Renal pelvis (tissue), 4 donors: ENCODE results near the gene PDCD7. TPM values are rescaled to one million over a fixed set of nuclear protein-coding genes. Genes with fewer than 3 reads are reported as not detected.
"Not testable (repeated sequence)": the region's sequence is repeated elsewhere in the genome, so short reads cannot be mapped to it uniquely, and the experiment has no call there.

ENCODE experiments used
- DNase-seq: peaks from one replicate; pipeline ENCODE4 v3.0.0-alpha.2; 2013
- polyA plus RNA-seq, 3 donors: library from polyadenylated mRNA; unstranded; fragments of 120-200 nt; gene quantifications; one replicate each; pipeline ENCODE4 v1.2.1, GENCODE V29; 2013; ENCODE audit not compliant: insufficient read length in 3 of 3

PDCD7 gene
- polyA plus RNA-seq, 3 donors: 28.4 to 35.4 (median 28.6) TPM

DNA sequence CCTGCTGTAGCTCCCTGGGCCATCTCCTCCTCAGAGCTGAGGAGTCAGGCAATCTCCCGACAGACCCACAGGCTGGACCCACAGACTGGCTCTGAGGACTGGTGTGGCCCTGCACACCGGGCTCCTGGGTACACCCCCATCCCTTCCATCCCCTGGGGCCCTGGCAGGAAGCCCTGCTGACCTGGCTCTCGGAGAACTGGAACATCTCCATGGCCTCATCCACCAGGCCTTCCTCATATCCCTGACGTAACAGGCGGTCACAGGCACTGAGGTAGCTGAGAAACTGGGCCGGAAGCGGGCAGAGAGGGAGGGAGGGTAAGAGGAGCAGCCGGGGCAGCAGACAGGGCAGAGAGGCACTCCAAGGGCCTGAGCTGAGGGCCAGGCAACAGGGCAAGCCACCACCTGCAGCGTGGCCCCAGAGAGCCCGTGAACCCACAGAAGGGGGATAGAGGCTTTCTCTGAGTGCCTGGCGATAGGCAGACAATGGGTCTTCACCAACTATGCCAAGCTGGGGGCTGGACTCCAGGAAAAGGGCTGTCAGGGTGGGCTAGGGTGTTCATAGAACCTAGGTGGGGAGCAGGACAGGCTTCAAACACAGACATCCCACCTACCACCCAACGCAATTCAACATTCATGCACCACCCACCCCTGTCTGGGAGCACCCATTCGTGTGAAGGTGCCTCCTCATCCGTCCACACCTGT lies 39.2 kb downstream of the PDCD7 start:
- no peak for DNase-seq

GRCh38 chr15:65093793-65094170 lies 39.8 kb downstream of the PDCD7 start:
- DNase-seq: not testable (repeated sequence)

DNA sequence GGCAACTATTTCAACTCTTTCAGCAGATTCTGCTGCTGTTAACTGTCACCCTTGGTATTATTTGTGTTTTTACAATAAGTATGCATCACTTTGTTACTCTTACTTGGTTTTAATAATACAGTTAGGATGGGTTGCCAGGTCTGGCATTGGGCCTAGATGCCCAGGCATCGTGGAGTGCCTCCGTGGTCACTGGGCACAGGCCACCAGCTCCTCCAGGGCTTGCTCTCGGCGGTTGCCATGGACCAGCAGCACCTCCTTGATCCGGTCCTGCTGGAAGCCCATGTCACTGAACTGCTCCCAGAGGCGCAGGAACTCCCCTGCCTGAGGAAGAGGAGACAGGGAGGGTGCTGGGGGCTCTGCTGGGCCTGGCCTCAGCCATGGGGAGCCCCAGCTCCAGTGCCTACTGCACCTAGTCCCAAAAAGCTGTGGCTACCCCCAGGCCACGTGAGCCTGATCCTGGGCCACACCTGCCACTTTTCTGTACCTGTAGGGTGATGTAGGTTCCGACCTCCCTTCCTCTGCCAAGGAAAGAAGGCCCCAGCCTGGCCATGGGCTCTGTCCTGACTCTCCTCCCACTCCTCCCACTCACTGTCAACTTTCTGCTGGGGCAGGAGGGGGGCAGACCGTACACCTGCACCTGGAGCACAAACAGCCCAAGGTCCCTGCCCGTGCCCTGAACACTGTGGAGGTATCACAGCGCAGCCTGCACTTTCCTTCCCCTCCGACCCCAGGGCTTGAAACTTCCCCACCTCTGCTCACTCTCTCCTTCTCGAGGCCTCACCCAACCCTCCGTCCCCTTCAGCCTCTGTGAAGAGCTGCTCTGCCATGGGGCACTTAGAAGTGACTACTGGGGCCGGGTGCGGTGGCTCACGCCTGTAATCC lies 40.5 kb downstream of the PDCD7 start:
- no peak for DNase-seq

GRCh38 chr15:65091946-65092770 lies 41.5 kb downstream of the PDCD7 start:
- DNase-seq: no peak

DNA sequence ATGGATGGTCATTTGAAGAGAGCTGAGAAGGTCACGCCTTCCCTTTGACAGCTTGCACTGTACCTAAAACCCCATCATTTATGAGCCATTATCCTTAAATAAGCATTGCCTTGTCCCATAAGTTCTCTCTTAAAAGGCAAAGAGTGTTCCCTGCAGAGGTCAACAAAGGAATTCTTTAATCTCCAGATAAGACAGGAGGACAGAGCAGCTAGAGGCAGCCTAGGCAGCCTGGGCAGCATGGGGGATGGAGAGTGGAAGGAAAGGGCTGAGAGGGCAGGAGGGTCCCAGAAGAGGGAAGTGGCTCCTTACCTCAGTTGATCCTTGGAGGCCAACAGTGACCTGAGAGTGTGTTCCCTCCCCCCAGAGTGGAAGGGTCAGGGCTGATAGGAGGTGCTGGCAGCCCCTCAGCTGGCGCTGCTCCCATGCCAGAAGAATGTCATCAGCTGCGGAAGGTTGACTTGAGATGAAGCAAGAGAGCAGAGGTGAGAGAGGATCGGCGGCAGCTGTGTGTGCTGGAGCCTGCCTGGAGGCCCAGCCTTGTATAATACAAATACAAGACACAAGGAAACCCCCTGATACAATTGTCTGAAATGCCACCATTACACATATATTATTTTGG lies 44.3 kb downstream of the PDCD7 start:
- DNase-seq: no peak

DNA sequence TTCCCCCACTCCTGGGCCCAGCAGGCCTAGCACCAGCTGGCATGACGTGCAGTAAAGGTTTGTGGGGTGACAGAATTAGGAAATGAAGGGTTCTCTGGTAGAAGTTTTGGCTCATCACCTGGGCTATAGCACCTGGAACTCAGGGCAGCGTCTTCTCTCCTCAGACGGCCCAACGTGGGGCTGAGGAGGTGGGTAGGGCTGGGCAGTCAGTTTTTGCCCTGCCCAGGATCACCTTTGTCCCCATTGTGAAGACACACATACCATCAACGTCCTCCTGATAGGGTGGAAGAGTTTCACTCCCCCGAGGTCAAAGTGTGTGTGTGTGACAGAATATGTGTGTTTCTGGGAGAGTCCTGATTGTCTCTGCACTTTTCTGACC lies 45.0 kb downstream of the PDCD7 start:
- no peak for DNase-seq

DNA sequence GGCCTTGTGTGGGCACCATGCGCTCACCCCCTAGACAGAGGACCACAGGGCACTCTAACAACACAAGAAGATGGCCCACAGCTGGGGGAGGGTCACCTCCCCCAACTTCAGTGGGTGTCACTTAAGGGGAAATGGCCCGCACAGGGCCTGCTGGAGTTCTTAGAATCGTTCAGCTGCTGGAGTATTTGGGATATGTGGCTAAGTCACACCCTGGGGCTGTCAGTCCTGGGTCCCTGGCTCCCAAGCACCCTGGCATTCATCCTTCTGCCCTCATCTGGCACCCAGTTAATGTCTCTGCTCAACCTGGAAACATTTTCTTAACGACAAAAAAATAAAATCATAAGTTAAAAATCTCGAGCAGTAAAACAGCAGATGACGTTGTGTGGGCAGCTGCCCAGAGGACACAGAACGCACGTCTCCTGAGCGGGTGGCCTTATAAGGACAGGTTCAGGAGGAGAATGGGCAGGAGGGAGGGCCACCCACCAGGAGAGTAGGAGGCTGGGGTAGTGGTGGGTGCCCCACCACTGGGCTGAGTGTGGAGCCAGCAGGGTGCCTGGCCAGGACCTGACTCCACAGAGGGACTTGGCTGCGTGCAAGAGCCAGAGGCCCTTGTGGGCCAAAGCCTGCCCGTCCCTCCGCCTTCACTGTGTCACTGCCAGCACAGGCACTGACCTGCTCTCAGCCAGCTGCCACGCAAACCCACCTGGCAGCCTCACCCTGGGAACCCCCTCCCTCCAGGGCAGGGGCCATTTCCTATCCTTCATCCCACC lies 45.5 kb downstream of the PDCD7 start:
- DNase-seq: no peak

GRCh38 chr15:65087411-65087810 lies 46.2 kb downstream of the PDCD7 start:
- DNase-seq: no peak

- DNase-seq: no peak
Observed at GRCh38 chr15:65086680-65087111, 46.9 kb downstream of the PDCD7 start.

GRCh38 chr15:65085990-65086679 lies 47.5 kb downstream of the PDCD7 start:
- DNase-seq: no peak

- no peak for DNase-seq
Observed at GRCh38 chr15:65085207-65085753, 48.3 kb downstream of the PDCD7 start.

DNA sequence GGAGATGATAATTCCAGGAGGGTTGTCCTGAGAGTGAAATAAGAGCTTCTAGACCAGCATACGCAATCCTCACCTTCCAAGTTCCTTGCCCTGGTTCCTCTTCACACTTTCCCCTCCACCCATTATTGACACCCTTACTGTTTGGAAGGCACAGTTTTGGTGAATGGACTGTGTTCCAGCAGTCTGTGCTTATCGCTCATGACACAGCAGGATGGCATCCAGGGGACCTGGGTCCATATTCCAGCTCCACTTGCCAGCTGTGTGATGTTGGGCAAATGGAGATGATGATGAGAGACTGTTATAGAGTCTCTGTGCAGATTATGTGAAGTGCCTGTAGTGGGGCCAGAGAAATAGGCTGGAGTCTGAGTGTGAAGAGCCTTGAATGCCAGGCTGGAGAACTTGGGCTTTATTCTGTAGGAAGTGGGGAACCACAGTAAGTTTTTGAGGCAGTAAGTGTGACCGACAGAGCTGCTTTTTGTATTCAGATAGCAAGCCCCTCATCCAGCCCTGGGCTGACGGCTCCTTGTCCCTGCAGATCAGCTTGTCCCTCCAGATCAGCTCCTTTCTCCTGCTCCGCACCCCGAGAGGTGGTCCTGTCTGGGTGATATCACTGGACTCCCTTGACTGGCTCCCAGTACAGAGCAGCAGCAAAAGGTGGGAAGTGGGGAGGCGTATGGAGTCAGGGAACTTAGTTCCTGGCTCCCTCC lies 49.0 kb downstream of the PDCD7 start:
- DNase-seq: no peak

DNA sequence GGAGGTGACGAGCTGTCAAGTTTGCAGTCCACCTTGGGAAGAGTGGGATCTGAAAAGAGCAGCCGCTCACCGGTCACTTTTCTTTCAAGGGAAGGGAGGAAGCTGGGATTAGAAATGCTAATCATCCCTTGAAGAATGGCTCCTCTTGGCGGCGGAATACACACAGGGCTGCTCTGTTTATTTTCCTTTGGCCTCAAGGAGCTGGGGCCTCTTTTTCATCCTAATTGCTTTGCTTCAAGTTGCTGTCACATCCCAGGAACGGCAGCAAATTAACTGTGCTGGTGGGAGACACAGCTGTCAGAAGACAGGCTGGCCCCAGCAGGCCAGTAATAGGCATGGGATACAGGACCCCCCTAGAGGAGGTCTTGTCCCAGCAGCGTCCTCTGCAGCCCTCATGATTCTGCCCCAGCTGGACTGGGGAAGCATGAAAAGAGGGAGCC lies 50.3 kb downstream of the PDCD7 start:
- DNase-seq: peak; percentile 80

- peak; percentile 52 for DNase-seq
Observed at GRCh38 chr15:65082303-65082953, 51.2 kb downstream of the PDCD7 start.

DNA sequence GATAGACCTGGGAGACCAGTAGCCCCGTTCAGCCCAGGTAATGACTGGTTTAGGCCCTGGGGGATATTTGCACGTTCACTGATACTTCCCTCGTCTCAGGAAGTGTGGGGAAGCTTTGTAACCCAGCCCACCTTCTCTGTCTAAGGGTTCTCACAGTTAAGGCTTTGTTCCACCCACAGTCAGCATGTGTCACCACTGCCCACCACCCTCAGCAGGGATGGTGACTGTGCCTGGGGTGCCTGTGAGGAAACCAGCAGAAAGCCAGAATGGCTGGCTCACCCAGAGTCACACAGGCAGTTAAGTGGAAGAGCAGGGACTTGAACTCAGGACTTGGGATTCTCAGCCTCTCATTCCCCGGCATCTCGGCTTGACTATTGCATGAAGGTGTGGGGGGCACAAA lies 51.9 kb downstream of the PDCD7 start:
- DNase-seq: no peak

GRCh38 chr15:65081270-65081669 lies 52.3 kb downstream of the PDCD7 start:
- no peak for DNase-seq

- DNase-seq: no peak
Observed at GRCh38 chr15:65079580-65079979, 54.0 kb downstream of the PDCD7 start.

DNA sequence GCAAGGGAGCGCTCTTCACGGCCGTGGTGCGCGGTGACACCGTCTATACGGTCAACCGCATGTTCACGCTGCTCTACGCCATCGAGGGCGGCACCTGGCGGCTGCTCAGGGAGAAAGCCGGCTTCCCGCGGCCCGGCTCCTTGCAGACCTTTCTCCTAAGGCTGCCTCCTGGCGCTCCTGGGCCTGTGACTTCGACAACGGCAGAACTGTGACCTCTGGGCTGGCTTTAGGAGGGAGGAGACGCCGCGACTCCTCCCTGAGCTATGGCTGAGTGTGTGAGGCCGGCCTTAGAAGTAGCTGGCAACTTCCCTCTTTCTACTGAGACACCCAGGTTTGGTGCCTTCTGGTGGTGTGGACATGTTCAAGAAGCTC lies 55.6 kb downstream of the PDCD7 start:
- no peak for DNase-seq
